GM13977 (cell line): ENCODE results near the gene MAGIX.

ENCODE experiments used
- DNase-seq: peaks from one replicate; pipeline ENCODE4 v3.0.0; 2012; ENCODE audit warnings: low spot score
- CTCF ChIP-seq: IDR thresholded peaks from 2 replicates; pipeline ENCODE4 v1.5.1; 2012; ENCODE audit warnings: mild to moderate bottlenecking, control low read depth; ENCODE audit not compliant: insufficient read depth; ENCODE audit errors: extremely low read depth, missing control alignments
- in situ Hi-C: fragments of 300-500 bp; cut with MboI; formaldehyde crosslinking; loops from one replicate; pipeline ENCODE4 v1.12.0; 2022; ENCODE audit warnings: low sequenced_read_pairs, low pct_unique_long_range_greater_than_20kb, mixed read lengths, inconsistent platforms; ENCODE audit not compliant: unreplicated experiment

MAGIX gene

GRCh38 chrX:49204709-49205108, 42.2 kb downstream of the MAGIX start:
- no peak for DNase-seq
- TF ChIP-seq CTCF, result no peak
- in situ Hi-C loops, result no loop called here

- in situ Hi-C loops, result no loop called here
- no peak for TF ChIP-seq CTCF
- no peak for DNase-seq
Observed at GRCh38 chrX:49205443-49205842, 42.9 kb downstream of the MAGIX start.

GRCh38 chrX:49206543-49206942, 44.0 kb downstream of the MAGIX start:
- TF ChIP-seq CTCF, result no peak
- no peak for DNase-seq
- in situ Hi-C loops, result no loop called here

- no peak for DNase-seq
- in situ Hi-C loops, result no loop called here
- TF ChIP-seq CTCF, result no peak
Observed at GRCh38 chrX:49208399-49208798, 45.8 kb downstream of the MAGIX start.

GRCh38 chrX:49209434-49210251, 47.1 kb downstream of the MAGIX start:
- no peak for TF ChIP-seq CTCF
- no peak for DNase-seq

GRCh38 chrX:49210406-49210805, 47.8 kb downstream of the MAGIX start:
- in situ Hi-C loops, result no loop called here
- no peak for DNase-seq
- TF ChIP-seq CTCF, result no peak

More at GRCh38 chrX:49209434-49210251, 47.1 kb downstream of the MAGIX start:
- in situ Hi-C loops, result no loop called here
